NCI-H460 (cell line): ENCODE results near the gene AFG1L. TPM values are rescaled to one million over a fixed set of nuclear protein-coding genes. Genes with fewer than 3 reads are reported as not detected.
A peak's percentile ranks its signal among the peaks of the same experiment; 100 is the strongest.
"Not testable (repeated sequence)": the region's sequence is repeated elsewhere in the genome, so short reads cannot be mapped to it uniquely, and the experiment has no call there.

Source experiments
- DNase-seq: peaks from one replicate; pipeline ENCODE4 v3.0.0-alpha.2; 2016; ENCODE audit warnings: low read depth; ENCODE audit errors: extremely low read depth
- total RNA-seq: library from RNA; depleted of rRNA; stranded (reverse); fragments of >200 nt; shearing (Covaris generic); gene quantifications from 2 replicates; pipeline ENCODE4 v1.2.3, GENCODE V29; 2014

The AFG1L gene
- total RNA-seq, 1 experiment from 2014 or later: 2.3 TPM

DNA sequence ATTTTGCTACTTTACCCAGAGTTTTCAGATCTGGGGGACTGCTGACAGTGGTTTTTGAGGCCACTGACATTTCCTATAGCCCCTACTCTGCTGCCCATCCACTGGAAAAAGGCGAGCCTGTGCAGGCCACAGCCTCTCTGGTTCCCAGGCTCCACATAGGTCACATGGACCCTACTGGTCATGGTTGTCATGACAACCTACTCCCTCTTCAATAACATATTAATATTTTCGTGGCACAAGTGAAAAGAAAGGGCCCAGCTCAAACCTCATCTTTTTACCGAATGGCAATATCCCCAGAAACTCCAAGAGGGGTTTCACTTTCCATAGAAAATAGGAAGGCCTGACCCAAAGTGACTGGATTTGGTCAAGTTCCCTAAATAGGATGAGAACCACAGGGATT, 254.9 kb downstream of the AFG1L start:
- no peak for DNase-seq

DNA sequence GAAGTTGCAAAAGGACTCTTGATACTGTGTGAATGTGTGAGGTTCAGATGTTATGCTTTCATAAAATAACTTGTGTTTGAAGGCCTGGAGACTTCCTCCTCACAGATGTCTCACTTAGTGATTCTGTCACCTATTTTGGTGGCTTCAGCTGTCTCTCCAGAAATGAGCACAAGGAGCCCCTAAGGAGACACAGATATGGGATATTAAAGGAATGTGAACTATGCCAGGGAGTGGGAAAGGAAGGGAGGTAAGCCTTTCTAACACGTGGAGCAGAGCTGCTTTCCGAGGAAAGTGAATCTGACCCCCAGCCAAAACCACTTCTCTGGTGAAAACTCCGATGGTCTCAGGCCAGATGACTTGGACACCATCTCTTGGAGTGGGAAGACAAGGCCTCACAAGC, 255.4 kb downstream of the AFG1L start:
- DNase-seq: no peak

DNA sequence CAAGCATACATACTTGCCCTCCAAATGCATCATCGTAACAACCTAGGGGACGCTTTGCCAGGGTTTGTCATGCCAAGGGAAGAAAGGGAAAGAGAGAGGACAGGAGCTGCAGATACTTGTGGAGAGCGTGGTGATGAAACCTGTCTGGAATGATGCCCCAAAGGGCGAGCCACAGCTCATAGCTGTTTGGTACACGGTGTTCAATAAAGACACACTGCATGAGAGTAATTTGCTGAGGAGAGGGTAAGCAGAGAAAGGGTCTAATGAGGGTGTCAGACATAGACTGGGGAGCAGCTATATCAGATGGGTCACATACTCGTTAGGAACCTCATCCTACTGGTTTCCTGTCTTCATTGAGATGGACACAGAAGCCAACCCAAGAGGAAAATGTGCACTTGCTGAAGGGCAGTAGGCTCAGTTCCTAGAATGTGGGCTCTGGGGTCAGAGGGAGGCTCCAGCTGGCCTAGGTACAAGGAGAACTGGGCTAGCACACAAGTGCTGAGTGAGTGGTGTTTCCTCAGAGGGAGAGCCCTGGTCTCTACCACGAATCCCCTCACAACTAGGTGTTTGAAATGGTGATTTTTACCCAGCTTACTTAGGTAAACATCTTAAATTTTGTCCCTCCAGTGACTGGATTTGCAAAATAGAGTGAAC, 260.7 kb downstream of the AFG1L start:
- no peak for DNase-seq

DNA sequence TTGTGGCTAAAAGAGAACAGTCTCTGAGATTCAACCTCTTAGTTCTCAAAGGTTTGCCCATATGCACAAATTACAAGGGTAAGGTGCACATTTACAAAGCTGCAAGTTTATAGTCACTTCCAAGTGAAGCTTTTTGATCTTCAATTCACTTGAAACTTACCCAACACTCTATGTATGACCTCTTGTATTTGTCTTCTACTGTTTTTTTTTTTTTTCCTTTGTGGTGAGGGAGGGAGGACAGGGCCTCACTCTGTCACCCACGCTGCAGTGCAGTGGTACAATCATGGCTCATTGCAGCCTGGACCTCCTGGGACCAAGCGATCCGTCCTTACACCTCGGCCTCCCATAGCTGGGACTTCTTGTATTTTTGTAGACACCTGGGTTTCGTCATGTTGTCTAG, 261.4 kb downstream of the AFG1L start:
- no peak for DNase-seq

DNA sequence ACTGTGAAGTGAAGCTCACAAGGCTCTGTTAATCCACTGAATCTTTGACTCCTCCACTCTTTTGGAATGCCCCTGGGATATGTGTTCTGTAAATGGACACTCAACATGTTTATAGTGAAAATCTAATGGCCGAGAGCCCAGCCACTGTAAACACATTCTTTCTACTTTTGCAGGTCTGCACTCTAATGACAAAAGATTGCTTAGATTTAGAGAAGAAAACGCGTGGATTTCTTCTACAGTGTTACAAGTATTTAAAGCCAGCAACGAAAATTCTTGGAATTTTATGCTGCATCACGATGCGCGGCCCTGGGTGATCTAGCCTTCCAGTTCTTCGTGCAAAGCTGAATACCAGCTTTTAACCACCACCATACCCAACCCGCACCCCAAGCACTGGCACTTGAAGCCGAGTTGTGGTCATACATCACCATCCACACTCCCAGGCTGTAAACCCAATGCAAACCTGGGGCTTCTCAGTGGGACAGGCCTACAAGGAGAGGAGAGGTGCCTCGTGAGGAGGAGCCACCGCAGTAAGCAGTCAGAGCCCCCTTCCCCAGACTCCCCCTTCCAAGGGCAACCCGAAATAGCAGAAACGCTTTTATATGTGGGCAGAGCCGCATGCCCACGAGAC, 262.1 kb downstream of the AFG1L start:
- no peak for DNase-seq

DNA sequence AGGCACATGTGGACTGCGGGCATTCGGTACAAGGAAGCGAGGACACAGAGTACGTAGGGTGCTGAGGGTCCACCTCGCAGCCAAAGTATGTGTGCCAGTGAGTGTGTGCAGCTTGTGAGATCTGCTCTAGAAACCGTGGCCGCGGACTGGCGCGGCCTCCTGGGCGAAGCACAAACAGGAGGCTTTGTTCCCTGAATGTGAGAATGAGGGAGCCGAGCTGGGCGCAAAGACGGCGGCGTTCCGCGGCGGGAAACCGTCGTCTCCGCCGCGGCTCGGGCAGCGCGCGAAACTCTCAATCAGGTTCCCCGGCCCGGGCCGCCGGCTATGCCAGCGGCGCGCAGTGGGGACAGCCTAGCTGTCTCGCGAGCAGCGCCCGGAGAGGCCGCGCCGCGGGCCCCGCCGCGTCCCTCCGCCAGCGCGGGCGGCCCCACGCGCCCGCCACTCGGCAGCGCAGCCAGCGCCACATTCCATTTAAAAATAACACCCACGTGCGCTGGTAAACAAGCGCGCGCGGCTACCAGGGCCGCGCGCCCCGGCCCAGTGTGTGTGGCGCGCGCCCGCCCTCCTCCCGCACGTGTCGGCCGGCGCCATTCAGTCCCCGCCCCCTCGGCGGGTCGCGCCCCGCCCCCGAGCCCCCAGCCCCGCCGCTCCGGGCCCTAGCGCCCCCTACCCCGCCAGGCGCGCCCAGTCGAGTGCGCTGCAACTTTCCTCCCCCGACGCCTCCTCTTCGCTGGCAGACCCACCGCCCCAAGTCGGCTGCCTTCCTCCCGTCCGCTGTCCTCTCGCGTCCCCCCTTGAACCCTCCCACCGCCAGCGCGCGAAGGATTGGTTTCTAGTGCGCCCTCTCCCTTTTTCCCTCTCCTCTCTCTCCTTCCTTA, 262.9 kb downstream of the AFG1L start:
- DNase-seq: no peak

DNA sequence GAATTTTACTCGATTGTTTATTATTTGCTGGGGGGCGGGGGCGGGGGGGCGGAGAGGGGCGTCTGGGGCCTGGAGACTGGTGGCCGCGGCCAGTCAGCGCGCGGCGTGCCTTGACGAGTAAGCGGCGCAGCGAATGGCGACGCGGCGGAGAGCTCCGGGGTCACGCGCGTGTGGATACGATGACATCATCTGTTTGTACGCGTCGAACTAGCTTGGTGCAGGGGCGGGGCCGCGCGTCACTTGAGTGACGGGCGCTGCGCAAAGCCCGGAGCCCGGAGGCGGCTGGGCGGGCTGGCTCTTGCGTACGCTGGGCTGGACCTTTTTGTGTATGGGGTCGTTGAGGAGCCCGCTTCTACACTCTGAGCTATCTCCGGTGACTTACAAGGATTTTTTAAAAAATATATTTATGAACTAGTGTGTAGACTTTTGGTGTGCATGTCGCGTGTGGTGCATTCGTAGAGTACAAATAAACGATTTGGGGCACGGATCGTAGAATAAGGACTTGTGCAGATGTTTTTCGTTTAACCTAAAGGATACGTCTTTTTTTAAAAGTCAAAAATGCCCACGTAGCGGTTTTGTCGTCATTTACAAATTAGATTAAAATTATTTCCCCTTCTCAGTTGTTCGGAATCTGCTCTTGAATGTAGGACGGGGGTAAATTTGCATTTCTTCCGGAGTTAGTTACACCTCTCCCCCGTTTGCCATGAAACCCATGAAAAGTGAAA, 263.7 kb downstream of the AFG1L start:
- DNase-seq: peak; percentile 94

DNA sequence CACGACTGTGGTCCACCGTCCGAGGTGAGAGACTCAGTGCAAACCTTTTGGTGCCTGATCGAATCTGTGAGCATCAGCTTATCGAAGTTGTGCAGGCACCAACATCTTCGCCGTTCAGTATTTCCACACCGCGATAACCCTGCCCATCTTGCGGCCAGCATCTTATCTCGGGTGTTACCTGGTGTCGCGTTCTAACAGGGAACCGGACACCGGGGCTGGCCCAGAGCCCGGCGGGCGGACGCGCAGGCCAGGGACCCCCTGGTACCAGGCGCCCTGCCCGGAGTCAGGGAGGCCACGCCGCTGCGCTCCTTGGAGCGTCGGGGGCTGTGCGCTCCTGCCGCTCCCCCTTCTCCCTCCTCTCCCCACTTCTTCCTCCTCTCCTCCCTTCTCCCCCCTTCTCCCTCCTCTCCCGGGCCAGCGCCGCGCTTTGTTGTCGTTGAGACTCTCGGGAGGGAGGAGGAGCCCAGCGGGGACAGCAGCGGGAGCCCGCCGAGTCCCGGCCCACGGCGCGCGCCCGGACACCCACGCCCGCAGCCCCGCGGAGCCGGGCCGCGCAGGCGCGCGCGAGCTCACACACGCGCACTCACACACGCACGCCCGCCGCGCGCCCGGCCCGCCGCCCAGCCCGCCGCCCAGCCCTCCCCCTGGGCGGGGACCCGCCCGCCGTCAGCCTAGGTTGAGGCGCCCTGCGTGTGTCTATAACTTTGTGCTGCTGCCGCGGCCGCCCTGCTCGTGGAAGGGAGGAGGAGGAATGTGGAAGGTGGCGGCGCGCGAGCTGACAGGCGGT, 264.4 kb downstream of the AFG1L start:
- DNase-seq: peak; percentile 64

DNA sequence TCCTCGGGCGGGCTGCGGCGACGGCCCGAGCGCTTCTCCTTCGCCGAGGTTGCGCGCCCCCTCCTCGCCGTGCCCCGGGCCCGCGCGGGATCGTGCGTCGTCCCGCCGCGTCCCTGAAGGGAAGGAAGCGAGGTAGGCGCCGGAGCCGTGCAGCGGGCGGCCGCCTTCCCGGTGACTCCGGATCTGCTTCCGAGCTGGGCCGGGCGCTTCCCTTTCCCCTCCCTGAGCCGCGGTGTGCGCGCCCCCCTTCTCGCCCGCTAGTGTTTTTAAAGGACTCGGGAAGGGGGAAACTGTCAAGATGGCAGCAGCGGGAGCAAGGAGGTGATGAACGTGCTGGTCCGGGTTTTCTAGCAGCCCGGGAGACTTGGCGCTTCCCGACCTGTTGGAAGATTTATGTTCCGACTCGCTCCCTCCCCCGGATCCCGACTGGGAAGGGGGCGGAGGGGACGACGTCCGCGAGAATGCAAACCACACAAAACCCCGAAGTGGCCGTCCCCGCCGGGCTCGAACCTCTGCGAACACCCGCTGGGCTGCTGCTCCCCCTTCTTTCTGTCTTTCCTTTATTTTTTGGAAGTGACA, 265.1 kb downstream of the AFG1L start:
- DNase-seq: peak; percentile 25

DNA sequence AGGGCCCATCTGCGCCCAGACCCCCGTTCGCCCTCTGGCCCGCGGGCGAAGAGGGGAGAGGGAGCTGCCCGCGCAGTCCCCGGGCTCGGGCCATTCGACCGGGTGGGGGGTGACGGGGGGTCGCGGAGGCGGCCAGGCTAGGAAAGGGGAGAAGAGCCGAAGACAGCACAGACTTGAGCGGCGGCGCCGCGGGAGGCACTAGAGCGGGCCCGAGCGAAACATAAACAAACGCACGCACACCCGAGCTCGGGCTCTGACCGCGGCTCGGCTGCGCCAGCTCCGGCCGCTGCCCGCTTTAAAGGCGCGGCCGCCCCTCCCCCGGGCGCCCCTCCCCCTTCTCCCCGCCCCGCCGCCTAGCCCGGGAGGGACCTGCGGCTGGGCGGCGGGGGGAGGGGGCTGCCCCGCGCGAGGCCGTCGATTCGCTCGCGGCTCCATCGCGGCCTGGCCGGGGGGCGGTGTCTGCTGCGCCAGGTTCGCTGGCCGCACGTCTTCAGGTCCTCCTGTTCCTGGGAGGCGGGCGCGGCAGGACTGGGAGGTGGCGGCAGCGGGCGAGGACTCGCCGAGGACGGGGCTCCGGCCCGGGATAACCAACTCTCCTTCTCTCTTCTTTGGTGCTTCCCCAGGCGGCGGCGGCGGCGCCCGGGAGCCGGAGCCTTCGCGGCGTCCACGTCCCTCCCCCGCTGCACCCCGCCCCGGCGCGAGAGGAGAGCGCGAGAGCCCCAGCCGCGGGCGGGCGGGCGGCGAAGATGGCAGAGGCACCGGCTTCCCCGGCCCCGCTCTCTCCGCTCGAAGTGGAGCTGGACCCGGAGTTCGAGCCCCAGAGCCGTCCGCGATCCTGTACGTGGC, 265.8 kb downstream of the AFG1L start, which contains the start of gene FOXO3:
TSS of gene FOXO3 (plus strand) at position 455 of the 846 bp plus-strand sequence. CDS start at position 747, 292 bp downstream.
- peak; percentile 61 for DNase-seq

DNA sequence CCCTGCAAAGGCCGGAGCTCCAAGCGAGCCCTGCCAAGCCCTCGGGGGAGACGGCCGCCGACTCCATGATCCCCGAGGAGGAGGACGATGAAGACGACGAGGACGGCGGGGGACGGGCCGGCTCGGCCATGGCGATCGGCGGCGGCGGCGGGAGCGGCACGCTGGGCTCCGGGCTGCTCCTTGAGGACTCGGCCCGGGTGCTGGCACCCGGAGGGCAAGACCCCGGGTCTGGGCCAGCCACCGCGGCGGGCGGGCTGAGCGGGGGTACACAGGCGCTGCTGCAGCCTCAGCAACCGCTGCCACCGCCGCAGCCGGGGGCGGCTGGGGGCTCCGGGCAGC, 266.4 kb downstream of the AFG1L start:
- DNase-seq: not testable (repeated sequence)

DNA sequence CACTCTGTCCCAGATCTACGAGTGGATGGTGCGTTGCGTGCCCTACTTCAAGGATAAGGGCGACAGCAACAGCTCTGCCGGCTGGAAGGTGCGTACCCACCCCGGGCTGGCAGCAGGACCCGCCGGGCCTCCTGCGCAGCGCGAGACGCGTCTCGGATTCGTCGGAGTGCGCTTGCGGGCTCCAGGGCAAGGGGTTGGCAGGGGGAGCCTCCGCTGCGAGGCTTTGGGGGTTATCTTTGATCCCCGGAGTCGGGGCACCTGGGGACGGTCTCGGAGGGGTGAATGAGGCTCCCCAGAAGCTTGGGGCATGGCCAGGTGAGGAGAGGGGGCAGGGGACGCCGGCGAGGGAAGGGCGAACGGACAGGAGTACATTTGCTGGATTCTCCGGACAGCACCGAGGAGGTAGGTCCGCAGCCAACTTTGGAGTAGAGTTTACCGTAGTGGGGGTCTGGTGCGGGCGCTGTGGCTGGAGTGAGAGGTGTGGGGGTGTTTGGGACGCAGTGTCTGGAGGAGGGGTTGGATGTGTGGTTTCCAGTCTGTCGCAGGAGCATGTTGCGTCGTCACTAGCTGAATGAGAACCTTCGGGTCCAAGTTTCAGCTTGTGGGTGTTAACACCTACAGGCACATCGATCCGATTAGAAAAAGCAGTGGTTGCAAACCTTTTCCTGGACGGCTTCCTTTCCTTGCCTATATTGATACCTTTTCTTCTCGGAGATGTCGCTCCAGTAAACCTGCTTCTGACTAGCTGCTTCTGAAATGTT, 267.1 kb downstream of the AFG1L start:
- DNase-seq: no peak

DNA sequence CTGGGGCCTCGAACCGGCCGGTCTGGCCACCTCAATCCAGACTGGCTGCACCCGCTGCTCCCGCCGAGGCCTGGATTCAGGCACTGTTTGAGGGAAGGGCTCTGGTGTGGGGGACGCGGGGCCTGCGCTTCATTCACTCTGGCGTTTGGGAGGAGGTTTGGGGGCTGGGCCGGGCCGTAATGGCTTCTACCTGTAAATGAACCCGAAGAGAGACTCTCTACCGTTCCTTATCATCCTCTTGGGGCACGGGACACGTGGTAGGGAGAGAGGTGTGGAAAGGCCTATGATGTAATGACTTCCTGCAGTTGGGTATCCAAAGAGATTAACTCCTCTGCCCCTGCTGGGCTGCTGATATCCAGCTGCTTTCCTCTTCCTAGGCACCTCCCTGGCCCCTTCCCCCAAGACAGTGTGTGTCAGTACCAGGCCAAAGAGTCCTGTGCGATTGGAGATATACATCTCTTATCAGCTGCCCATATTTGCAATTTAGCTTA, 267.7 kb downstream of the AFG1L start:
- no peak for DNase-seq

DNA sequence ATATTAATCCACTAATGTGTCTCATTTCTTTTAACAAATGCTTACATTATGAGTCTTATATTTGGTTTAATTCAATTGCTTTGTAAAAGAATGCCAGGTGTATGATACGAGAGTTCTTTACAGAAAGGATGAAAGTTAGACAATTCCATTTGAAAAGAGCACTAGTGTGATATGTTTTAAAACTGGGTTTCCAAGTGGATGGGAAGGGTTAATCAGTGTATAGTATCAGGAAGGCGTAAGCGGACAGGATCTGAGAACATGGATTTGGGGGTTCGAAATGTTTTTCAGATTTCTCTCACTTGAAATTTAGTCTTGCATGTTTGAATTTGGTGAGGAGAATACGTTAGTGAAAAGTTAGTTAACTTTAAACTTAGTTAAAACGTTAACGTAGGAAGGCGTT, 268.4 kb downstream of the AFG1L start:
- no peak for DNase-seq

DNA sequence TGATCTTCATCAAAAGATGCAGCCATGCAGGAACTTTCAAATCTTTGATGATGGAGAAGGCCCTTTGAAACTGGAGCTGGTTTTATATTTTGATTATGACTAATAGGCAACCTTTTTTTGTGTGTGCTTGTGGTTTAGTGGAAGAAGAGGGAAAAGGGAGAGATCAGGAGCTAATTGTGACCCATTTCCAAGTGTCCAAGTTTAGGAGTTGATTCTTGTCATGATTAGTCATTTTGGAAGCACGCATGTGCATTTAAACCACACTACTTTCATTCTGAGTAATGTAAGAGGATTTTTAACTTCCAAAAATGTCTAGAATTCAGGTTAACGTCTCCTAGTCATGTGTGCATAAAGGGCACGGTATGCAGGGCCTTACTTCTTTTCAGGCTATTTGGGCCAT, 269.3 kb downstream of the AFG1L start:
- DNase-seq: no peak

DNA sequence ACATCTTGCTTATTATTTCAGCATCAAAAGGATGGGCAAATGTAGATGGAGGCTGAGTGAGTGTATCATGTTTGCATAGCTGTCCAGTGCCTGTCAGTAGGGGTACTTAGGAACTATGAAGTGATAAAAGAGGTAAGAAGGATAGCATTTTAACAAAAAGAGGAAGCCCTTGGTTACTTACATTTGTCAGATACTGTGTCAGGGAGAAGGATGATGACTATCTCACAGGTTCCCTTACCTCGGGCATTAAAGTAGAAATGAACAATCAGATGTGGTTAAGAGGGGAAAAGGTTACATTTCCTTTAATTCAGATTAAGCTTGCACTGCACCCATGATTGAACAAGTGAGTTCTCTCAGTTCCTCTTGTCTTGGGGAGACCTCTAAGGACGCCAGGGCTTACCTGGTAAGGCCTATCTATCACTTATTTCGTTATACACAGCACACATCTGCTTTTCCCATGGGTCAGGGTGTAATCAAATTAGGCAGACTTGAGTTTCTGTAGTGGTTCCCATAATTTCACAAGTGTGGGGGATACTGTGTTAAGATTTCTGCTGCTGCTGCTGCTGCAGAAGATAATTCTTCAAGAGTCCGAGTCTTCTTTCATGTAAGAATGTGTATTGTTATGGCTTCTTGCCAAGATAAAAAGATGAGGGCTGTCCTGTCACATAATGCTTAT, 270.4 kb downstream of the AFG1L start:
- no peak for DNase-seq

DNA sequence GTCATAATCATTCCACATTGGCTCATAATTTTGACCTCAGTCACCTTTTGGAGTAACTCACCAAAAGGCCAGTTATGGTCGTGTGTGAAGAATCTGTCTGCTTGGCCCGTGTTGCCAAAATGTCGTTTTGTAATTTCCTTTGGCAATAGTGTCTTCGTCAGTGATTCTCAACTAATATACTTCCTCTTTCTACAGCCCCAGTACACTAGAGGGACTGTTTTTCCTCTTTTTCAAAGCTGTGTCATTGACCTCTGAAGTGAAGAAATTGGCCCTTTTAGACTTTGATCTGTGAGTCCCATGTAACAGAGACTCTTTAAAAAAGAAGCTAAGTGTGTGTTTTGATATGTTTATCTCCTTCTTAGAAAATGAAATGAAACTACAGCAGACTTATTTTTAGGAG, 271.0 kb downstream of the AFG1L start:
- no peak for DNase-seq
